Body of pancreas (tissue), 4 donors: ENCODE measurements around the gene UBASH3A. TPM values are rescaled to one million over a fixed set of nuclear protein-coding genes. Genes with fewer than 3 reads are reported as not detected.

Experiments
- ATAC-seq: fragments of 150-250 bp; one replicate; pipeline ENCODE4 v1.9.1; 2016
- DNase-seq, 4 donors: peaks; one replicate each; pipeline ENCODE4 v3.0.0-alpha.2; 2019
- H3K27ac ChIP-seq, 4 donors: fragments of 200-600 bp; sonication (generic); 1 replicate in 3 of 4; 2 replicates in 1 of 4; pipeline versions ENCODE4 v1.5.1 to v1.6.1; 2016 to 2019; ENCODE audit warnings: mild to moderate bottlenecking in 1 of 4, mixed read lengths in 1 of 4, moderate library complexity in 1 of 4
- H3K27me3 ChIP-seq, 2 donors: fragments of 200-600 bp; sonication (generic); one replicate each; pipeline ENCODE4 v1.6.0; 2016; ENCODE audit warnings: mild to moderate bottlenecking in 1 of 2
- H3K36me3 ChIP-seq, 2 donors: fragments of 200-600 bp; sonication (generic); replicated peaks in 1 of 2; 2 replicates each; pipeline ENCODE4 v1.5.1; 2016; ENCODE audit warnings: low read depth in 2 of 2; ENCODE audit not compliant: insufficient read depth in 1 of 2
- H3K4me1 ChIP-seq: fragments of 200-600 bp; sonication (generic); one replicate; pipeline ENCODE4 v1.6.0; 2016
- H3K4me3 ChIP-seq, 2 donors: fragments of 200-600 bp; sonication (generic); 1 replicate in 1 of 2; 2 replicates in 1 of 2; pipeline ENCODE4 v1.5.1; 2016 to 2019
- H3K9me3 ChIP-seq, 3 donors: fragments of 200-600 bp; sonication (generic); 1 replicate in 2 of 3; 2 replicates in 1 of 3; pipeline ENCODE4 v1.5.1; 2016
- CTCF ChIP-seq, 7 experiments: fragments of 450-650 bp in 4 of 7; fragments of 200-600 bp in 3 of 7; sonication (generic) in 3 of 7; IDR thresholded peaks; one replicate each; pipeline ENCODE4 v1.5.1; 2016 to 2019; ENCODE audit warnings: antibody characterized with exemption in 7 of 7
- POLR2A ChIP-seq, 3 donors: fragments of 450-650 bp; IDR thresholded peaks; one replicate each; pipeline ENCODE4 v1.6.1; 2016; ENCODE audit warnings: antibody characterized with exemption in 3 of 3, mild to moderate bottlenecking in 2 of 3
- WGBS, 2 donors: methylation state at CpG; one replicate each; pipeline ENCODE4 v1.1.5; 2017; 5-methylcytosine and 5-hydroxymethylcytosine counted together
- intact Hi-C: fragments of 100-400 bp; cut with DNase I; formaldehyde crosslinking; loops from one replicate; pipeline ENCODE4 v1.15.1; 2023
- total RNA-seq, 2 donors: library from RNA; depleted of rRNA; stranded (reverse); fragments of >200 nt; gene quantifications; one replicate each; pipeline ENCODE4 v1.1.0, GENCODE V29; 2016

Gene UBASH3A
- total RNA-seq, 2 donors from 2014 or later: 0.26 TPM; not detected in 1

GRCh38 chr21:42444745-42445059 is 41.0 kb downstream of the UBASH3A start:
- H3K4me1 ChIP-seq: no peaks in the 10 kb centered on the region
- H3K27ac ChIP-seq: no peak overlapping the region
- DNase-seq (no peak), ATAC-seq (no peak)
- no peaks in the 10 kb centered on the region for H3K27me3 ChIP-seq
- TF ChIP-seq CTCF (IDR thresholded peaks at IDR 0.05) (no peak), POLR2A (IDR thresholded peaks at IDR 0.05) (no peak)
- no peak overlapping the region for H3K4me3 ChIP-seq
- no peaks in the 10 kb centered on the region for H3K9me3 ChIP-seq
- intact Hi-C loops: loop anchor here (10.0 kb wide), 2 partner anchors 130 to 300 kb away; partner anchors contain the start of gene TFF3
- 64 to 80% methylated on average over 7 to 10 of the region's 10 CpGs for WGBS, 2 donors
- H3K36me3 ChIP-seq: no peaks in the 10 kb centered on the region

- H3K27ac ChIP-seq: no peak overlapping the region
- no peaks in the 10 kb centered on the region for H3K27me3 ChIP-seq
- peaks cover 3% of the 10 kb centered on the region for H3K4me1 ChIP-seq
- no peak for DNase-seq
- ATAC-seq: no peak
- no peak for TF ChIP-seq POLR2A (IDR thresholded peaks at IDR 0.05)
- TF ChIP-seq CTCF (IDR thresholded peaks at IDR 0.05): no peak
- intact Hi-C loops: loop anchor here (10.0 kb wide), 2 partner anchors 131 to 301 kb away; partner anchors contain the start of gene TFF3
- no peak overlapping the region for H3K4me3 ChIP-seq
- 76 to 88% methylated on average over 6 to 7 of the region's 7 CpGs for WGBS, 2 donors
- H3K9me3 ChIP-seq: no peaks in the 10 kb centered on the region
- no peaks in the 10 kb centered on the region for H3K36me3 ChIP-seq
These were observed 41.6 kb downstream of the UBASH3A start for GRCh38 chr21:42445311-42445710.

GRCh38 chr21:42446531-42446930 is 42.8 kb downstream of the UBASH3A start:
- H3K9me3 ChIP-seq: no peaks in the 10 kb centered on the region
- no peak for DNase-seq
- peaks cover 5% of the 10 kb centered on the region for H3K4me1 ChIP-seq
- H3K27me3 ChIP-seq: no peaks in the 10 kb centered on the region
- 69 to 75% methylated on average over 4 of the region's 4 CpGs for WGBS, 2 donors
- TF ChIP-seq CTCF (IDR thresholded peaks at IDR 0.05): no peak
- no peak for TF ChIP-seq POLR2A (IDR thresholded peaks at IDR 0.05)
- H3K27ac ChIP-seq: no peak overlapping the region
- no peak overlapping the region for H3K4me3 ChIP-seq
- no peaks in the 10 kb centered on the region for H3K36me3 ChIP-seq
- ATAC-seq: no peak
- intact Hi-C loops: loop anchor here (10.0 kb wide), 2 partner anchors 132 to 302 kb away; partner anchors contain the start of gene TFF3

- Histone ChIP-seq H3K27ac (no peak overlapping the region), H3K4me3 (no peak overlapping the region), H3K4me1 (peaks cover 5% of the 10 kb centered on the region), H3K9me3 (no peaks in the 10 kb centered on the region), H3K27me3 (no peaks in the 10 kb centered on the region), H3K36me3 (no peaks in the 10 kb centered on the region)
- DNase-seq (no peak), ATAC-seq (no peak)
- 73 to 75% methylated on average over 14 of the region's 14 CpGs for WGBS, 2 donors
- intact Hi-C loops: loop anchor here (10.0 kb wide), 2 partner anchors 132 to 302 kb away; partner anchors contain the start of gene TFF3
- TF ChIP-seq CTCF (IDR thresholded peaks at IDR 0.05) (no peak), POLR2A (IDR thresholded peaks at IDR 0.05) (no peak)
These were observed 43.5 kb downstream of the UBASH3A start for GRCh38 chr21:42447182-42447581.

GRCh38 chr21:42447732-42448131 is 44.0 kb downstream of the UBASH3A start:
- intact Hi-C loops: loop anchor here (10.0 kb wide), 2 partner anchors 133 to 303 kb away; partner anchors contain the start of gene TFF3

More at GRCh38 chr21:42447732-42448131, 44.0 kb downstream of the UBASH3A start:
- peaks cover 5% of the 10 kb centered on the region for H3K4me1 ChIP-seq
- H3K27me3 ChIP-seq: no peaks in the 10 kb centered on the region
- no peak overlapping the region for H3K4me3 ChIP-seq
- no peak for ATAC-seq
- H3K27ac ChIP-seq: no peak overlapping the region
- DNase-seq: no peak
- 83 to 85% methylated on average over 10 of the region's 10 CpGs for WGBS, 2 donors
- TF ChIP-seq CTCF (IDR thresholded peaks at IDR 0.05) (no peak), POLR2A (IDR thresholded peaks at IDR 0.05) (no peak)
- no peaks in the 10 kb centered on the region for H3K9me3 ChIP-seq
- H3K36me3 ChIP-seq: no peaks in the 10 kb centered on the region
